Measurements from ENCODE around the gene ZP3. TPM values are rescaled to one million over a fixed set of nuclear protein-coding genes. Genes with fewer than 3 reads are reported as not detected.
"Not testable (repeated sequence)": the region's sequence is repeated elsewhere in the genome, so short reads cannot be mapped to it uniquely, and the experiment has no call there.

The ZP3 gene
- total RNA-seq, 6 donors from 2014 or later: 0.61 to 11.8 (median 0.78) TPM; not detected in 1

DNA sequence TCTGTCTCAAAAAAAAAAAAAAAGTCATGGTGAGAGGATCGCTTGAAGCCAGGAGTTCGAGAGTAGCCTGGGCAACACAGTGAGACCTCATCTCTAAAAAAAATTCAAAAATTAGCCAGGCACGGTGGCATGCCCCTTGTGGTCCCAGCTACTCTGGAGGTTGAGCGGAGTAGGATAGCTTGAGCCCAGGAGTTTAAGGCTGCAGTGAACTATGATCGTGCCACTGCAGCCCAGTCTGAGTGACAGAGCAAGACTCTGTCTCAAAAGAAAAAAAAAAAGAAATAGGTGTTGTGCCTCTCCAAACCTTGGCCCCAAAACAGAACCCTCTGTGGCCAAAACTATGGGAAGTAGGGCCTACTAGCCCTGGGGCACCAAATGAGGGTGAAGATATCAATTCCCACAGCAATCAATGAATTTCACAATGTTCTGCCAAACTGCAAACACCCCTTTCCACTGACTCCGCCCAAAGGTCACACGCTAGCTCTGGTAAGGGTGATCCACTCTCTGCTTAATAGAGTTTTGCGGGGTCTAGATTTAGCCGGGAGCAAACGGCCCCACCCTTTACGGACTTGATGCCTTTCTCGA lies 32.1 kb upstream of the ZP3 start:
- no peak for DNase-seq
- peaks cover 15 to 31% (median 21%) of the 10 kb centered on the region in 4 donors for H3K4me1 ChIP-seq
- H3K36me3 ChIP-seq: no peaks in the 10 kb centered on the region
- no peaks in the 10 kb centered on the region for H3K27me3 ChIP-seq
- no peak for ATAC-seq (ENCODE audit: low FRiP score in 2 of 2)
- peak overlapping the region; percentile 65 to 92 (median 86) for H3K27ac ChIP-seq
- no peak for TF ChIP-seq EP300 (IDR thresholded peaks at IDR 0.05)
- TF ChIP-seq POLR2AphosphoS5 (IDR thresholded peaks at IDR 0.05): no peak
- TF ChIP-seq, protein P1, sequence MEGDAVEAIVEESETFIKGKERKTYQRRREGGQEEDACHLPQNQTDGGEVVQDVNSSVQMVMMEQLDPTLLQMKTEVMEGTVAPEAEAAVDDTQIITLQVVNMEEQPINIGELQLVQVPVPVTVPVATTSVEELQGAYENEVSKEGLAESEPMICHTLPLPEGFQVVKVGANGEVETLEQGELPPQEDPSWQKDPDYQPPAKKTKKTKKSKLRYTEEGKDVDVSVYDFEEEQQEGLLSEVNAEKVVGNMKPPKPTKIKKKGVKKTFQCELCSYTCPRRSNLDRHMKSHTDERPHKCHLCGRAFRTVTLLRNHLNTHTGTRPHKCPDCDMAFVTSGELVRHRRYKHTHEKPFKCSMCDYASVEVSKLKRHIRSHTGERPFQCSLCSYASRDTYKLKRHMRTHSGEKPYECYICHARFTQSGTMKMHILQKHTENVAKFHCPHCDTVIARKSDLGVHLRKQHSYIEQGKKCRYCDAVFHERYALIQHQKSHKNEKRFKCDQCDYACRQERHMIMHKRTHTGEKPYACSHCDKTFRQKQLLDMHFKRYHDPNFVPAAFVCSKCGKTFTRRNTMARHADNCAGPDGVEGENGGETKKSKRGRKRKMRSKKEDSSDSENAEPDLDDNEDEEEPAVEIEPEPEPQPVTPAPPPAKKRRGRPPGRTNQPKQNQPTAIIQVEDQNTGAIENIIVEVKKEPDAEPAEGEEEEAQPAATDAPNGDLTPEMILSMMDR (IDR thresholded peaks at IDR 0.05): no peak
- TF ChIP-seq POLR2A (IDR thresholded peaks at IDR 0.05): no peak
- H3K4me3 ChIP-seq: peak overlapping the region in 3 of 4 donors; percentile 84 to 87 (median 86)
- H3K9me3 ChIP-seq: no peaks in the 10 kb centered on the region
- 39 to 48% methylated on average over 11 of the region's 12 CpGs for WGBS, 2 donors

DNA sequence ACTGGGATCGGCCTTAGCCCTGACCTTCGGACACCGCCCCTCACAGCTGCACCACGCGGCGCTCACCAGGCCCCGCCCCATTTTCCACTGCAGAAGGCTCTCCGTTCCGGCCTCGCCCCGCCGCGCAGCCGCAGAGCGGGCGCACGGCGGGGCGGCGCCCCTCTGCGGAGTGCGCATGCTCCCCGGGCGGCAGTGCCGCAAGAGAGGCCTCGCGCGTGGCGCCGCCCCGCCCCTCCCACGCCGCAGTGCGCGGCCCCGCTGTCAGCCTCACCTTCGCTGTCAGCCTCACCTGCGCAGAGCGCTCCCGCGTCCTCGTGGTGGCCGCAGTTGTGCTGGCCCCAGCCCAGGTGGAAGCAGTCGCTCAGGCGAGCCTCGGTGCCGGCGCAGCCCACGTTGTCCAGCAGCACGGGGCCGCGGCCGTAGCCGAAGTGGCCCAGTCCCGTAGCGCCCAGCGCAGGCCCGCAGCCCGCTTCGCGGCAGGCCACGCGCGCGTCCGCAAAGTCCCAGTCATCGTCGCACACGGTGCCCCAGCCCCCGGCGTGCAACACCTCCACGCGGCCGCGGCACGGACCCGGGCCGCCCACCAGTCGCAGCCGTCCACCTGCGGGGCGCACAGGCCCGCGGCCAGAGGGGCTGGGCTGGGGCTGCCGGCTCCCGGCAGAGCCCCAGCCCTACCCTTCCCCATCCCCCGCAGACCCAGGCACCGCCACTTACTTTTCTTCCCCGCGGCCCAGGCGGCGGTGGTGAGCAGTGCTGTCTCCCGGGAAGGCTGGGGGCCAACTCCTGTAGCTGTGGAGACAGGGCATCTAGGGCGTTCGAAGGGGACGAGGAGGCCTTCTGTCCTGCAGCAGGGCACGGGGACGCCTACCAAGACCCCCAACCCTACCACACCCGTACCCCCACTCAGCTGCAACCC lies 31.4 kb upstream of the ZP3 start:
- Histone ChIP-seq H3K27ac (peak overlapping the region; percentile 65 to 92 (median 86)), H3K9me3 (no peaks in the 10 kb centered on the region), H3K36me3 (no peaks in the 10 kb centered on the region), H3K4me1 (peaks cover 18 to 35% (median 24%) of the 10 kb centered on the region in 4 donors), H3K4me3 (peak overlapping the region; percentile 48 to 87 (median 85)), H3K27me3 (no peaks in the 10 kb centered on the region)
- ATAC-seq (ENCODE audit: low FRiP score in 2 of 2) (peak; percentile 92 to 95), DNase-seq (peak; percentile 94 to 99)
- peak; percentile 80 to 81 for TF ChIP-seq POLR2AphosphoS5 (IDR thresholded peaks at IDR 0.05)
- TF ChIP-seq, protein P1 (IDR thresholded peaks at IDR 0.05): peak in 4 of 6 experiments; percentile 10 to 28 (median 22)
- TF ChIP-seq POLR2A (IDR thresholded peaks at IDR 0.05): peak in 2 of 4 donors; percentile 48 to 92
- no peak for TF ChIP-seq EP300 (IDR thresholded peaks at IDR 0.05)
- 22 to 44% methylated on average over 7 to 16 of the region's 99 CpGs for WGBS, 2 donors

- Histone ChIP-seq H3K27ac (no peak overlapping the region), H3K36me3 (no peaks in the 10 kb centered on the region), H3K27me3 (no peaks in the 10 kb centered on the region), H3K9me3 (no peaks in the 10 kb centered on the region), H3K4me3 (no peak overlapping the region), H3K4me1 (peaks cover 18 to 35% (median 24%) of the 10 kb centered on the region in 4 donors)
- DNase-seq (no peak), ATAC-seq (ENCODE audit: low FRiP score in 2 of 2) (no peak)
- WGBS, 2 donors: 89 to 90% methylated on average over 9 of the region's 9 CpGs
- no peak for TF ChIP-seq POLR2A (IDR thresholded peaks at IDR 0.05)
- TF ChIP-seq EP300 (IDR thresholded peaks at IDR 0.05): no peak
Measured at GRCh38 chr7:76394957-76395356, 29.8 kb upstream of the ZP3 start.

DNA sequence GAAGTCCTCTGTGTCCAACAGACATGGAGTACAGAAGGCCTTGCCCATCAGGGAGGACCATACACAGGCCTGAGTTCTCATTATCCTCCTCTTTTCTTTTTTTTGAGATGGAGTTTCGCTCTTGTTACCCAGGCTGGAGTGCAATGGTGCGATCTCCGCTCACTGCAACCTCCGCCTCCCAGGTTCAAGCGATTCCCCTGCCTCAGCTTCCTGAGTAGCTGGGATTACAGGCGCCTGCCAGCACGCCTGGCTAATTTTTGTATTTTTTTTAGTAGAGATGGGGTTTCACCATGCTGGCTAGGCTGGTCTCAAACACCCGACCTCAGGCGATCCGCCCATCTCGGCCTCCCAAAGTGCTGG lies 29.2 kb upstream of the ZP3 start:
- H3K27me3 ChIP-seq; ATAC-seq (ENCODE audit: low FRiP score in 2 of 2); H3K36me3 ChIP-seq; DNase-seq; H3K27ac ChIP-seq; H3K9me3 ChIP-seq; H3K4me3 ChIP-seq: not testable (repeated sequence)
- 86 to 92% methylated on average over 11 of the region's 11 CpGs for WGBS, 2 donors
- peaks cover 18 to 35% (median 24%) of the 10 kb centered on the region in 4 donors for H3K4me1 ChIP-seq

DNA sequence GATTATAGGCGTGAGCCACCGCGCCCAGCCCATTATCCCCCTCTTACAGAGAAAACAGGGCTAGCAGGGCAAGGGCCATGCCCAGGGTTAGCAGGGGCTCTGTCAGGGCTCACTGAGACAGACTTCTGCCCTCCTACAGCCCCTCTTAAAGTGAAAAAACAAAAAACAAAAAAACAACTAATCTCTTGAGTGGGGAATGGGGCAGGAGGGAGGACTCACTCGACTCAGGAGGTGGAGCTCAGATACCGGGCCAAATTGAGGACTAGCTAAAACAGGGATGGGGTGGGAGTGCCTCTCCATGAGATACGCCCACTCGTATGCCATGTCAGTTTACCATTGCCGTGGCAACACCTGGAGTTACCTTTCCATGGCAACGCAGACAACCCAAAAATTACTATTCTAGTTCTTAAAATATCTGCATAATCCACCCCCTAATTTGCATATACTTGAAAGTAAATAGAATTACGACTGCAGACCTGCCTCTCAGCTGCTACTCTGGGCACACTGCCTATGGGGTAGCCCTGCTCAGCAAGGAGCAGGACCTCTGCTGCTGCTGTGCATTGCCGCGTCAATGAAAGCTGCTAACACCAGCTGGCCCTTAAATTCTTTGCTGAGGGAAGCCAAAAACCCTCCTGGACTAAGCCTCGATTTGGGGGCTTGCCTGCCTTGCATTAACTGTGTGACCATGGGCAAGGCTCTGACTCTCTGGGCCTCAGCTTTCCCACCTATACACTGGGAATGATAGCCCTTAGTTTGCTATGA lies 28.6 kb upstream of the ZP3 start:
- Histone ChIP-seq H3K36me3 (no peaks in the 10 kb centered on the region), H3K9me3 (no peaks in the 10 kb centered on the region), H3K4me1 (peaks cover 18 to 35% (median 24%) of the 10 kb centered on the region in 4 donors), H3K4me3 (no peak overlapping the region), H3K27ac (no peak overlapping the region), H3K27me3 (no peaks in the 10 kb centered on the region)
- DNase-seq: no peak
- TF ChIP-seq, protein P1 (IDR thresholded peaks at IDR 0.05): no peak
- TF ChIP-seq EP300 (IDR thresholded peaks at IDR 0.05) (no peak), POLR2AphosphoS5 (IDR thresholded peaks at IDR 0.05) (no peak), POLR2A (IDR thresholded peaks at IDR 0.05) (no peak)
- no peak for ATAC-seq (ENCODE audit: low FRiP score in 2 of 2)
- WGBS, 2 donors: 71 to 81% methylated on average over 13 of the region's 13 CpGs
